Measurements from ENCODE around the gene OR1Q1.

OR1Q1 gene

DNA sequence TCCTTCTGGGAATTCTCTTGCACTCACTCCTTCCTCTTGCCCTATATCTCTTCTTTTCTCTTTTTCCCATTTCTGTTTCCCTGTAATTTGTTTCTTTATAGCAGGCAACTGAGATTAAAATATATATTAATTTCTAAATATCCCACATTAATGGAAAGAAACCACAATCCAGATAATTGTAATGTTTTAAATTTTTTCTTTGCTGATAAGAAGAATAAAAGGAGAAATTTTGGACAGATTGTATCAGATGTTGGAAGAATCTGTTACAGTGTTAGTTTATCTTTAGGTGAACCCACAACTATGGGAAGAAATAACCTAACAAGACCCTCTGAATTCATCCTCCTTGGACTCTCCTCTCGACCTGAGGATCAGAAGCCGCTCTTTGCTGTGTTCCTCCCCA is 46.9 kb downstream of the OR1Q1 start, which contains the start of gene OR1L1:
Gene OR1L1, plus strand, starts transcription at position 301 of the 400 bp plus-strand sequence. Its CDS starts 0 bp downstream, at position 301.
- no peak for TF ChIP-seq TAF1 (IDR thresholded peaks at IDR 0.05; ENCODE audit: borderline replicate concordance, low read depth, low read length)
- TF ChIP-seq POLR2AphosphoS5 (IDR thresholded peaks at IDR 0.05; ENCODE audit: low read depth, low read length): no peak
- no peak for TF ChIP-seq POLR2A (IDR thresholded peaks at IDR 0.05; ENCODE audit: low read depth, low read length)
- DNase-seq (ENCODE audit: insufficient read length) (no peak), FAIRE-seq (no peak)

Data from GM12892 (cell line).